Tibial nerve (tissue), 4 donors: ENCODE measurements around the gene ZBED4.

ENCODE experiments used
- EP300 ChIP-seq, 2 donors: sonication (generic); formaldehyde crosslinking; IDR thresholded peaks; one replicate each; pipeline ENCODE4 v1.6.1; 2017; ENCODE audit warnings: antibody characterized with exemption in 2 of 2, mild to moderate bottlenecking in 1 of 2
- POLR2A ChIP-seq, 2 donors: fragments of 450-650 bp; IDR thresholded peaks; one replicate each; pipeline ENCODE4 v1.6.1; 2017; ENCODE audit warnings: antibody characterized with exemption in 2 of 2, mild to moderate bottlenecking in 2 of 2, moderate library complexity in 2 of 2
- TF ChIP-seq, protein P1 (sequence below), 5 experiments: fragments of 200-600 bp in 3 of 5; fragments of 450-650 bp in 2 of 5; sonication (generic) in 3 of 5; IDR thresholded peaks; one replicate each; pipeline ENCODE4 v1.5.1; 2016 to 2019; ENCODE audit warnings: antibody characterized with exemption in 5 of 5, mild to moderate bottlenecking in 3 of 5, moderate library complexity in 2 of 5

DNA sequence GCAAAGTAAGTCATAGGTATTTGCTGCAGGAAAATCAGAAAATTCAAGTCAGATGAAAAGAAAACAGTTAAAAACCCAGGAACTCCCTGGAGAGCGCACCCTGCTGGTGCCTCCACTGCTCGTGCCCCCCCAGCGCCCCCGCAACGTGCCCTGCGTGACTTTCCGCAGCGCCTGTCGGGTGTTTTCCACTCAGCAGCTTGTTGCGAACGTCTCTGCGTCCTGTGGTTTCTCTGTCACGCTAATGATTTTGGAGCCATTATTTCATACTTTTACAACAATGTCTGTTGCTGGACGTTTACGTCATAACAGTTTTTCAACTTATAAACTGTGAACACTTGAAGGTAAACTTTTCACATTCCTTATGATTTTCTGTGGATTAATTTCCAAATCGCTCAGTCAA is 69.8 kb downstream of the ZBED4 start:
- TF ChIP-seq, protein P1, sequence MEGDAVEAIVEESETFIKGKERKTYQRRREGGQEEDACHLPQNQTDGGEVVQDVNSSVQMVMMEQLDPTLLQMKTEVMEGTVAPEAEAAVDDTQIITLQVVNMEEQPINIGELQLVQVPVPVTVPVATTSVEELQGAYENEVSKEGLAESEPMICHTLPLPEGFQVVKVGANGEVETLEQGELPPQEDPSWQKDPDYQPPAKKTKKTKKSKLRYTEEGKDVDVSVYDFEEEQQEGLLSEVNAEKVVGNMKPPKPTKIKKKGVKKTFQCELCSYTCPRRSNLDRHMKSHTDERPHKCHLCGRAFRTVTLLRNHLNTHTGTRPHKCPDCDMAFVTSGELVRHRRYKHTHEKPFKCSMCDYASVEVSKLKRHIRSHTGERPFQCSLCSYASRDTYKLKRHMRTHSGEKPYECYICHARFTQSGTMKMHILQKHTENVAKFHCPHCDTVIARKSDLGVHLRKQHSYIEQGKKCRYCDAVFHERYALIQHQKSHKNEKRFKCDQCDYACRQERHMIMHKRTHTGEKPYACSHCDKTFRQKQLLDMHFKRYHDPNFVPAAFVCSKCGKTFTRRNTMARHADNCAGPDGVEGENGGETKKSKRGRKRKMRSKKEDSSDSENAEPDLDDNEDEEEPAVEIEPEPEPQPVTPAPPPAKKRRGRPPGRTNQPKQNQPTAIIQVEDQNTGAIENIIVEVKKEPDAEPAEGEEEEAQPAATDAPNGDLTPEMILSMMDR (IDR thresholded peaks at IDR 0.05), result no peak
- TF ChIP-seq POLR2A (IDR thresholded peaks at IDR 0.05) (no peak), EP300 (IDR thresholded peaks at IDR 0.05) (no peak)
